A204.1 (cell line): ENCODE data around the gene FUCA2.

Source experiments
- FAIRE-seq: peaks from 2 replicates; lab custom pipeline; 2012; peaks lifted over from hg19 to GRCh38; lab: Jason Lieb, UNC

FUCA2 gene, protein sequence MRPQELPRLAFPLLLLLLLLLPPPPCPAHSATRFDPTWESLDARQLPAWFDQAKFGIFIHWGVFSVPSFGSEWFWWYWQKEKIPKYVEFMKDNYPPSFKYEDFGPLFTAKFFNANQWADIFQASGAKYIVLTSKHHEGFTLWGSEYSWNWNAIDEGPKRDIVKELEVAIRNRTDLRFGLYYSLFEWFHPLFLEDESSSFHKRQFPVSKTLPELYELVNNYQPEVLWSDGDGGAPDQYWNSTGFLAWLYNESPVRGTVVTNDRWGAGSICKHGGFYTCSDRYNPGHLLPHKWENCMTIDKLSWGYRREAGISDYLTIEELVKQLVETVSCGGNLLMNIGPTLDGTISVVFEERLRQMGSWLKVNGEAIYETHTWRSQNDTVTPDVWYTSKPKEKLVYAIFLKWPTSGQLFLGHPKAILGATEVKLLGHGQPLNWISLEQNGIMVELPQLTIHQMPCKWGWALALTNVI

DNA sequence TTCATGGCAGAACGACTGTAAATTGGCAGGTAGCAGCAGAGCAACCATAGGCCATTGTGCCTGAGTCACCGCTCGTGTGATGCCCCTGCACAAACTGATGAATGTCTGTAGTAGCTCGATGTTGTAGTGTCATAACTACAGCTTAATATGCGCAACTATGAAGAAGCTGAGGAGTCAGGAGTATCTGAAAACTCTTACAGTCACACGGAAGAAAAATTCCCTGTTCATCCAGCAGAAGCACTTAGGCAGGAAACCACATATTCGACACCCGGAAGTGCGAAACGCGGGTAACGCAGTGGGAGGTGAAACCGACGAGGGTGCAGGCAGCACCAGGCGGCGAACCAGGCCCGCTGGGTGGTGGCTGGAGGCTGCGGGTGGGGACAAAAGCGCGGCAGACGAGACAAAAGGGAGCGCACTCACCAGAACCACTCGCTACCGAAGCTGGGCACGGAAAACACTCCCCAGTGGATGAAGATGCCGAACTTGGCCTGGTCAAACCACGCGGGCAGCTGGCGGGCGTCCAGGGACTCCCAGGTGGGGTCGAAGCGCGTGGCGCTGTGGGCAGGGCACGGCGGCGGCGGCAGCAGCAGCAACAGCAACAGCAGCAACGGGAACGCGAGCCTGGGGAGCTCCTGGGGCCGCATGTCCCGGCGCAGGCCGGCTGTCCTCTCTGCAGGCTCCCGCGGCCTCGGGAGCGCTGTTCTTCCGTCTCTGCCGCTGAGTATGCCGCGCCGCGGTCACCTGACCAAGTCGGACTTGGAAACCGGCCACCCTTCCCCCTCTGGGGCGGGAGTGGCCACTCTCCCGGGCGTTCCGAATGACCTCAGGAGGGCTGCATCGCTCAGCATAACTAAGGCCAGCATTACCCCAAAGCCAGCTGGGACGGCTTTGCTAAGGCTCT is at the start of gene FUCA2:
FUCA2 (minus strand) TSS at position 730 of the 901 bp plus-strand sequence; CDS start at position 644, 86 bp downstream.
- FAIRE-seq, result no peak

DNA sequence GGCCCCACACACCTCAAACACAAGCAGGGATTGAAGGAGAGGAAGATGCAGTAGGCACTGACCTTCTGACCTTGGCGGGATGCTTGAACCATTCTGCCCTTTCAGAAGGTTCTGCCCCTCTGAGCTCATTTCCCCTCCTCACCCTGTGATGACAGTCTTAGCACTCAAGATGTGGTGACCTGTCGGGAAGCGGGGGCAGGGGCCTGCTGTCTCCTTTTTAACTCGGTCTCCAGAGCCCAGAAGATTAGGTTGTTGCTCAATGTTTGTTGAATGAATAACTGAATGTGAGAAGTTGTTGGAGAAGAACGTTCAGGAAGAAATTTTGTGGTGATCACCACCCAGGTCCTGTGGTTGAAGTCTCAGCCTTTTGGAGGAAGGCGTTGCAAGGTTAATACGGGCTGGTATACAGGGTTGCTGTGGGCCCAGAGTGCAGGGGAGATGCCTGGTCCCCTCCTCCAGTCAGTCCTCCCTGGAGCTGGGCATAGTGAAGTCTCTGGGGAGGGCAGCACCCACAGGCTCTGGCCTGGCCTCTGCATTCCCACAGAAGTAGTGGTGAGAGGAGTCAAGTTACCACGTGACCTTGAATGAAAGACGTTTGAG is 49.7 kb upstream of the FUCA2 start:
- no peak for FAIRE-seq

GRCh38 chr6:143559051-143559660 is 47.6 kb upstream of the FUCA2 start:
- FAIRE-seq, result no peak

DNA sequence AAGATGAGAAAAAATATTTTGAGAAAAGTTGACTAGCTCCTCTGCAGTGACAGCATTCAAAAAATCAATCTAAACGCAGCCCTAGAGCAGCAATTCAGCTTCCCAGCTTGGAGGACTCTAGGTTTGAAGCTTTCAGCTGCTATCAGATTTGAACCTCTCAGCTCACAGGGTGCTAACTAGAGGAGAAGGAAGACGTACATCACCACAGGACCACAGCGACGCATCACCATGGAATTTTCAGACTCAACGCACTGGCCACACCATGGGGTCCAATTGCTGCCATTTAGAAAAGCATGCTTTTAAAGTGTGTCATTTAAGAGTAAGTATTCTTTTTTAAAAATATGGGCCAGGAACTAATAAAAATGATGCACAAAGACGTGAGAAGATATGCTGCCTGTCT is 45.0 kb upstream of the FUCA2 start:
- no peak for FAIRE-seq

- no peak for FAIRE-seq
Measured at GRCh38 chr6:143555582-143555981, 44.1 kb upstream of the FUCA2 start.

DNA sequence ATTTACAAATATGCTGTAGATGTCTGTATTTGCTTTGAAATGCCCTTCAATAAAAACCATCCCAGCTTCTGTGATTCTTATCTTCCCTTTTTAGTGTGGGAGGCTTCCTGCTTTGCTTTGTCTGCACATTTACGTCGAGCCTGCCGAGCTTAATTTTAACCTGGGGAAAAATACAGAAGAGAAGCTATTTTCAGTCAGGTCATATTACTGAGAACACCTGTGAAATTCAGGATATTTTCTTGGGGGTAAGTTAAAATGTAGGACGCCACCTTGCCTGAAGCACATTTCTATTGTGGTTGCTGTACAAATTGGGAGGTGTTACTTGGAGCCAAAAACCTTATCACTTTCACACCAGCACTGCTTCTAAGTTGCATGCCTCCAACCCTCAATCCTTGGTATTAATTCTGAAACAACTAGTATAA is 43.6 kb upstream of the FUCA2 start:
- no peak for FAIRE-seq

DNA sequence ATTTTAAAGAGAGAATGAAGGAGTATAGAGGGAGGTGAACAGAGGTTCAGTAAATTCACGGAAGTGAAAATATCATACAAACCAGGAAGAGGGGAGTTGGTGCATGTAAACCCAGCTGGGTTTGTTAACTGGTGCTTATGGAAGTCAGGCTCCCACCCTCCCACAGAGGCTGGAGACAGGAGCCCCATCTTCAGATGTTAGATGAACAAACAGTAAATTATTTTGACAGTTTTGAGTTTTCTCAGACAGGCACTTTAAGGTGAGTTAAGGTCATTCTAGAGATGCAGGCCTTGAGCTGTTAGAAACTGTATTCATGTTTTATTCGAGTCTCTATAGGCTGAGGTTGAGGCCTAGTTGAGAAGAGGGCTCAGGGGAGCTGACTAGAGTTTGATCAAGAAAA is 41.8 kb upstream of the FUCA2 start:
- FAIRE-seq, result no peak

GRCh38 chr6:143549949-143550268 is 38.4 kb upstream of the FUCA2 start:
- no peak for FAIRE-seq

- no peak for FAIRE-seq
Measured at GRCh38 chr6:143549221-143549948, 37.9 kb upstream of the FUCA2 start.

- no peak for FAIRE-seq
Measured at GRCh38 chr6:143546599-143546998, 35.1 kb upstream of the FUCA2 start.

- no peak for FAIRE-seq
Measured at GRCh38 chr6:143545976-143546547, 34.5 kb upstream of the FUCA2 start.

- FAIRE-seq, result no peak
Measured at GRCh38 chr6:143545165-143545564, 33.6 kb upstream of the FUCA2 start.

DNA sequence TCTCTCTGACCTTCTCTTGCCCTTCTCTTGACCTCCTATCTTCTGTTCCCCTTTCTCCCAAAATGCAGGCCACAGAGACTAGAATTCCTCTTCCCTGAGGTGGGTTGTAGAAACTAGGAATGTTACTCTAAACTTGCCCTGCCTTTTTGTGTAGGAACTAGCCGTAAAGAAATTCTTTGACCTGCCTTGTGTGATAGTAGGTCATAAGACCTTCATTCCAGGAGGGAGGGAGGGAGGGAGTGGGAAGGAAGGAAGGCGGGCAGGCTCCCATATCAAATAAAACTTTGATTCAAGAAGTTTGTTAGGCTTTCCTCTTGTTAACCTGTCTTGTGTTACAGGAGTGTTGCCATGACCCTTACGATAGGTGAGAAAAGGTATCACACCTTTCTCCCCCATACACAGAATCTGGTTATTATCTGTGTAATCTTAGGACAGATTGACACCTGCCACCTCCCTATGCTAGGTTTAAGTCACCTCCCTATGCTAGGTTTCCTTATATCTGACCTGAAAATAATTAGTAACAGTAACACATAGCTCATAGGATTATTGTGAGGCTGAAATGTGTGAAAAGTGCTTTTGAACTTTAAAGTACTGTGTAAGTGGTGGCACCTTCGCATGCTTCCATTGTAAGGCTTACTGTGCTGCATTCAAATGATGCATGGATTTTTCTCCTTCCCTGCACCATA is 32.6 kb upstream of the FUCA2 start:
- FAIRE-seq, result no peak

GRCh38 chr6:143543435-143543834 is 31.9 kb upstream of the FUCA2 start:
- no peak for FAIRE-seq

DNA sequence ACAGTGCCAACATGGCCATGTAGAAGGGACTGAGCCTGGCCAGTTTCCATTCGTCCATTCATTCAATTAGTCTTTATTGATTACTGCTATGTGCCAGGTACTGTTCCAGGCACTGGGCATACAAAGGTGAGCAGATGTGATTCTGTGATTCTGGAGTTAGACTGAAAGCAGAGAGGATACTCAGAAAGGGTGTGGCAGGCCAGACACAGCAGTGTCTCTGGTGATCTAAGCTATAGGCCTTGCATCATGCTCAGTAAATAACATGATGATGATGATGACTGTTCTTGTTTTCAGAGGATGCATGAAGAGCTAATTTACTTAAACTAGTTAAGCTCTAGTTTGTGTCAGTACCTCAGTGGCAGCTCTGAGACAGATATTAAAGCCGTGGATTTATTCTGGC is 31.4 kb upstream of the FUCA2 start:
- no peak for FAIRE-seq

DNA sequence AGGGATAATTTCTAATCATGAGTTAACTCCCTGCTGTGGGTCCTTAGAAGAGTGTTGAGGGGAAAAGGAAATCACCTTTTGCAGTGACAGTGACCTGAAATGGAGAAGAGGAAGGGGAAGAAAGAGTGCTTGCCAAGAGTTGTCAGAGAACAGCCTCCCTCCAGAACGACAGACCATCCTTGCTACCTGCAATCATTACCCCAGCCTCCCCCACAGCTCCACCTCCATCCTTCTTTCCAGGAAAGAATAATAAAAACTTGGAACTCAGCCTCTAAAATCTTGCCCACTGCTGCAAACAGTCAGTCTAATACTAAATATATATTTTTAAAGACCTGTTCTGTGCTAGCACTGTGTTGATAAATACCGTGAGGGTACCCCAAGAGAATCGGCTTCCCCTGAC is 28.7 kb upstream of the FUCA2 start:
- FAIRE-seq, result no peak

DNA sequence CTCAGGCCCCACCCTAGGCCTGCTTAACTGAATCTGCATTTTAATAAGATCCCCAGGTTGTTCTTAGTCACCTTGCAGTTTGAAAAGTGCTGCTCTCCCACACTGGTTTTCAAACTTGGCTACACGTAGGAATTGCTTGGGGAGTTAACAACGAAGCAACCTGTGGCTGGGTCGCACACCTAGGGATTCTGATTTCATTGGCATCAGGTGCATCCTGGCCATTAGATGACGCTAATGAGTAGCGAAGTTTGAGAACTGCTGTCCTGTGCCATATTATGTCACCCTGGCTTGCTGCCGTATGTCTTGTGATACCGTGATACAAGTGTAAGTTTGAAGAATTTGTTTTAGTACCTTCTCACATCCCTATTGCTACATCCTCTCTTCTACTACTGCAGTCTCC is 28.2 kb upstream of the FUCA2 start:
- FAIRE-seq, result no peak

DNA sequence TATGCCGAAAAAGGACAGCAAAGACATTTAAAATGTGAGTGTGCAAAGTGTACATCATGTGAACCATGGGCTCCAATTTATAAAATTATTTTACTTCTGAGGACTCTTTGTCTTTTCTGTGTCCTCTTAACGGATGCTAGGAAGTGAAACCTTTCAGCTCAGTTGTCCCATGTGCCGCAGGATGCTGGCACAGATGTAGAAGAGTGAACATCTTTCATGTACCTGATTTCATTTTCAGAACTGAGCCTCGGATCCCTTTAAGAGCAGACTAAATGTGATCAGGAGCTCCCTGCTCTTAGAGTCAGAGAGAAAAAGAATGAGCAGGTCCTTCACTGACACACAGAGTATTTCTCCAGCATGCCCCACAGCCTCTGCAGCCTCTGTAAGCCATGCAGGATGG is 27.6 kb upstream of the FUCA2 start:
- no peak for FAIRE-seq

DNA sequence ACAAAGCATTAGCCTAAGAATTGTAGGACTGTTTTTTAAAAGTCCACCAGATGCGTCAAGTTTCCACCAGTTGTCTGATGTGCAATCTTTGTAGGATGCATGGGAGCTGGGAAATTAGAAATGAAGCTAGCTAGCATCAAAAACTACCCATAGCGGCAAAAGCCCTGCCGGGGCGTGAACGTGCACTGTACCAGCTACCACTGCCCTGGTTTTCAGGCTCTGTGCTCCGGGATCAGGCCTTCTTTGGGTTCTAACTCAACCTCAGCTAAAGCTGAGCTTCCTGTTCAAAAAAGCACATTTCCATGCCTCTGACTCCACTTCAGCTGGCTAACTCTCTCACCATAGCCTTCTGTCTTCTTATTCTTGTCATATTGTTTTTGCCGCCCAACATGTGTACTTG is 26.9 kb upstream of the FUCA2 start:
- FAIRE-seq, result no peak

- FAIRE-seq, result no peak
Measured at GRCh38 chr6:143536866-143537691, 25.6 kb upstream of the FUCA2 start.
